Trophoblast cell (in vitro differentiated cells and primary cell): ENCODE results near the gene ATN1. TPM values are rescaled to one million over a fixed set of nuclear protein-coding genes. Genes with fewer than 3 reads are reported as not detected.
"Not testable (repeated sequence)": the region's sequence is repeated elsewhere in the genome, so short reads cannot be mapped to it uniquely, and the experiment has no call there.

ENCODE experiments used
- DNase-seq, 2 donors: peaks; one replicate each; pipeline ENCODE4 v3.0.0-alpha.2; 2016
- H2AFZ ChIP-seq: 2 replicates; pipeline ENCODE4 v1.6.1; 2013; ENCODE audit warnings: low read length, moderate library complexity, mild to moderate bottlenecking; ENCODE audit not compliant: insufficient read depth, poor library complexity
- H2AK5ac ChIP-seq: 2 replicates; pipeline ENCODE4 v1.6.1; 2013; ENCODE audit warnings: mild to moderate bottlenecking, low read length
- H2BK120ac ChIP-seq: 2 replicates; pipeline ENCODE4 v1.6.1; 2013; ENCODE audit warnings: low read length, mild to moderate bottlenecking, moderate library complexity; ENCODE audit not compliant: insufficient read depth, poor library complexity
- H2BK12ac ChIP-seq: 2 replicates; pipeline ENCODE4 v1.6.1; 2013; ENCODE audit warnings: mild to moderate bottlenecking, low read length, moderate library complexity
- H2BK5ac ChIP-seq: 2 replicates; pipeline ENCODE4 v1.6.1; 2013; ENCODE audit warnings: low read length, low read depth, moderate library complexity, mild to moderate bottlenecking; ENCODE audit not compliant: poor library complexity
- H3K14ac ChIP-seq: 2 replicates; pipeline ENCODE4 v1.6.1; 2013; ENCODE audit warnings: mild to moderate bottlenecking, low read length
- H3K18ac ChIP-seq: 2 replicates; pipeline ENCODE4 v1.6.1; 2013; ENCODE audit warnings: mild to moderate bottlenecking, low read length
- H3K23ac ChIP-seq: 2 replicates; pipeline ENCODE4 v1.6.1; 2013; ENCODE audit warnings: low read length
- H3K27ac ChIP-seq: 2 replicates; pipeline ENCODE4 v1.5.1; 2013; ENCODE audit warnings: low read depth, mild to moderate bottlenecking, inconsistent platforms, low read length, moderate library complexity
- H3K27me3 ChIP-seq: 2 replicates; pipeline ENCODE4 v1.6.1; 2013; ENCODE audit warnings: inconsistent platforms, mild to moderate bottlenecking, low read length, moderate library complexity; ENCODE audit not compliant: insufficient read depth
- H3K36me3 ChIP-seq, 2 experiments: 1 replicate in 1 of 2; 2 replicates in 1 of 2; pipeline ENCODE4 v1.6.1; 2013; ENCODE audit warnings: low read length in 2 of 2, mild to moderate bottlenecking in 2 of 2, moderate library complexity in 1 of 2; ENCODE audit not compliant: insufficient read depth in 2 of 2, control insufficient read depth in 1 of 2
- H3K4ac ChIP-seq: 2 replicates; pipeline ENCODE4 v1.6.1; 2013; ENCODE audit warnings: low read depth, mild to moderate bottlenecking, low read length, moderate library complexity
- H3K4me1 ChIP-seq, 2 experiments: 1 replicate in 1 of 2; 2 replicates in 1 of 2; pipeline ENCODE4 v1.6.1; 2013; ENCODE audit warnings: low read length in 2 of 2, mild to moderate bottlenecking in 2 of 2, moderate library complexity in 1 of 2; ENCODE audit not compliant: insufficient read depth in 2 of 2, control insufficient read depth in 1 of 2
- H3K4me2 ChIP-seq: 2 replicates; pipeline ENCODE4 v1.6.1; 2013; ENCODE audit warnings: inconsistent platforms, mild to moderate bottlenecking, low read length, moderate library complexity
- H3K4me3 ChIP-seq: 2 replicates; pipeline ENCODE4 v1.5.1; 2013; ENCODE audit warnings: mild to moderate bottlenecking, low read depth, low read length, inconsistent platforms
- H3K79me1 ChIP-seq: one replicate; pipeline ENCODE4 v1.6.1; 2013; ENCODE audit warnings: low read length
- H3K79me2 ChIP-seq: 2 replicates; pipeline ENCODE4 v1.6.1; 2013; ENCODE audit warnings: low read length, mild to moderate bottlenecking; ENCODE audit not compliant: control insufficient read depth, insufficient read depth, poor library complexity
- H3K9ac ChIP-seq: 2 replicates; pipeline ENCODE4 v1.6.1; 2013; ENCODE audit warnings: mild to moderate bottlenecking, low read length
- H3K9me3 ChIP-seq: 2 replicates; pipeline ENCODE4 v1.6.1; 2013; ENCODE audit warnings: low read depth, mild to moderate bottlenecking, control low read depth, inconsistent platforms, low read length; ENCODE audit not compliant: insufficient read depth
- H4K12ac ChIP-seq: 2 replicates; pipeline ENCODE4 v1.6.1; 2013; ENCODE audit warnings: low read depth, mild to moderate bottlenecking, low read length, moderate library complexity
- H4K8ac ChIP-seq: 2 replicates; pipeline ENCODE4 v1.6.1; 2013; ENCODE audit warnings: low read depth, mild to moderate bottlenecking, low read length, moderate library complexity
- H4K91ac ChIP-seq: one replicate; pipeline ENCODE4 v1.6.1; 2013; ENCODE audit warnings: low read depth, mild to moderate bottlenecking, low read length, moderate library complexity
- WGBS: extraction: QIAGEN DNeasy Blood & Tissue Kit; methylation state at CpG from one replicate; pipeline ENCODE4 v1.1.7; 2013; ENCODE audit warnings: missing lambda C conversion rate; ENCODE audit not compliant: insufficient read length, insufficient coverage; ENCODE audit errors: extremely low coverage; 5-methylcytosine and 5-hydroxymethylcytosine counted together
- polyA plus RNA-seq: library from polyadenylated mRNA; stranded (reverse); fragments of 200-250 nt; gene quantifications from 2 replicates; pipeline ENCODE4 v1.2.3, GENCODE V29; 2013

ATN1 gene, protein sequence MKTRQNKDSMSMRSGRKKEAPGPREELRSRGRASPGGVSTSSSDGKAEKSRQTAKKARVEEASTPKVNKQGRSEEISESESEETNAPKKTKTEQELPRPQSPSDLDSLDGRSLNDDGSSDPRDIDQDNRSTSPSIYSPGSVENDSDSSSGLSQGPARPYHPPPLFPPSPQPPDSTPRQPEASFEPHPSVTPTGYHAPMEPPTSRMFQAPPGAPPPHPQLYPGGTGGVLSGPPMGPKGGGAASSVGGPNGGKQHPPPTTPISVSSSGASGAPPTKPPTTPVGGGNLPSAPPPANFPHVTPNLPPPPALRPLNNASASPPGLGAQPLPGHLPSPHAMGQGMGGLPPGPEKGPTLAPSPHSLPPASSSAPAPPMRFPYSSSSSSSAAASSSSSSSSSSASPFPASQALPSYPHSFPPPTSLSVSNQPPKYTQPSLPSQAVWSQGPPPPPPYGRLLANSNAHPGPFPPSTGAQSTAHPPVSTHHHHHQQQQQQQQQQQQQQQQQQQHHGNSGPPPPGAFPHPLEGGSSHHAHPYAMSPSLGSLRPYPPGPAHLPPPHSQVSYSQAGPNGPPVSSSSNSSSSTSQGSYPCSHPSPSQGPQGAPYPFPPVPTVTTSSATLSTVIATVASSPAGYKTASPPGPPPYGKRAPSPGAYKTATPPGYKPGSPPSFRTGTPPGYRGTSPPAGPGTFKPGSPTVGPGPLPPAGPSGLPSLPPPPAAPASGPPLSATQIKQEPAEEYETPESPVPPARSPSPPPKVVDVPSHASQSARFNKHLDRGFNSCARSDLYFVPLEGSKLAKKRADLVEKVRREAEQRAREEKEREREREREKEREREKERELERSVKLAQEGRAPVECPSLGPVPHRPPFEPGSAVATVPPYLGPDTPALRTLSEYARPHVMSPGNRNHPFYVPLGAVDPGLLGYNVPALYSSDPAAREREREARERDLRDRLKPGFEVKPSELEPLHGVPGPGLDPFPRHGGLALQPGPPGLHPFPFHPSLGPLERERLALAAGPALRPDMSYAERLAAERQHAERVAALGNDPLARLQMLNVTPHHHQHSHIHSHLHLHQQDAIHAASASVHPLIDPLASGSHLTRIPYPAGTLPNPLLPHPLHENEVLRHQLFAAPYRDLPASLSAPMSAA (N-terminal part only)
- 123 TPM in 2 replicates for polyA plus RNA-seq

DNA sequence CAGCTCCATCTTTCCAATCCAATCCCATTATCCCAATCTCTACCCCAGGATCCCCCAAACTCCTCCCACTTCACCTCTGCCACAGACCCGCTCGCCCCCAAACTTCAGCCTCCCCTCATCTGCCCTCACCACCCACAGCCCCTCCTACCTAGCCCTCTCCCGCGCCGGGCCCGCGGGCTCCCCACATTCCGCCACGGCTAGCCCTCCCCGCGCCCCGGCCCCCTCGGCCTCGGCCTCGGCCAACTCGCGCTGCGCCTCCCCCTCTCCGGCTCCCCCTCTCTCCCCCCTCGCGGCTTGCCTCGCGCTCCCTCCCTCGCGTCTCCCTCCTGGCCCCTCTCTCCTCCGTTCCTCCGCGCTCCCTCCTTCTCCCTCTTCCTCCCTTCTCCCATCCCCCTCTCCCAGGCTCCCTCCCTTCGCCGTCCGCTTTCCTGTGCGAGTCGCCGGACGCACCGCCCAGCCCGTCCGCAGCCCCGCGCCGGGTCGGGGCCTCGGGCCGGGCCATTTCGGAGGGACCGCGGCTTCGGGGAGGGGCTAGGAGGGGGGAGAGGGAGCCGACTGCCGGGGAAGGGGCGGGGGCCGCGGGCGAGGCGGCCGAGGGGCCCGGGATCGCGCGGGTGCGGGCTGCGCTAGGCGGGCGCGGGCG is at the start of gene ATN1:
Gene ATN1, plus strand, starts transcription at position 581 of the 643 bp plus-strand sequence. CDS start 6,043 bp downstream, outside the sequence.
- H3K4me2 ChIP-seq, result peak within 1 kb of the TSS; percentile 95
- no peaks in the 10 kb centered on the region for H3K36me3 ChIP-seq
- DNase-seq, result peak in 1 of 2 donors; percentile 64
- H3K79me2 ChIP-seq, result peaks cover 32% of the 10 kb centered on the region
- peak within 1 kb of the TSS; percentile 93 for H4K12ac ChIP-seq
- no peaks in the 10 kb centered on the region for H3K27me3 ChIP-seq
- H2BK12ac ChIP-seq, result peak within 1 kb of the TSS; percentile 82
- no CpG with 5 or more reads among the region's 66 CpGs for WGBS
- H3K9ac ChIP-seq, result peak within 1 kb of the TSS; percentile 86
- H3K4ac ChIP-seq, result peak within 1 kb of the TSS; percentile 97
- peak within 1 kb of the TSS; percentile 98 for H3K18ac ChIP-seq
- H3K4me3 ChIP-seq, result peak within 1 kb of the TSS; percentile 76
- no peak within 1 kb of the TSS for H3K23ac ChIP-seq
- H2BK5ac ChIP-seq, result peak within 1 kb of the TSS; percentile 96
- H3K79me1 ChIP-seq, result peaks cover 35% of the 10 kb centered on the region
- H3K4me1 ChIP-seq, result peaks cover 34 to 39% of the 10 kb centered on the region in 2 experiments
- H2AFZ ChIP-seq, result peak within 1 kb of the TSS; percentile 89
- H3K14ac ChIP-seq, result peak within 1 kb of the TSS; percentile 96
- H3K9me3 ChIP-seq, result no peaks in the 10 kb centered on the region
- H4K91ac ChIP-seq, result peak within 1 kb of the TSS; percentile 99
- H2BK120ac ChIP-seq, result peak within 1 kb of the TSS; percentile 82
- peak within 1 kb of the TSS; percentile 90 for H3K27ac ChIP-seq
- H4K8ac ChIP-seq, result peak within 1 kb of the TSS; percentile 95
- H2AK5ac ChIP-seq, result peak within 1 kb of the TSS; percentile 84

DNA sequence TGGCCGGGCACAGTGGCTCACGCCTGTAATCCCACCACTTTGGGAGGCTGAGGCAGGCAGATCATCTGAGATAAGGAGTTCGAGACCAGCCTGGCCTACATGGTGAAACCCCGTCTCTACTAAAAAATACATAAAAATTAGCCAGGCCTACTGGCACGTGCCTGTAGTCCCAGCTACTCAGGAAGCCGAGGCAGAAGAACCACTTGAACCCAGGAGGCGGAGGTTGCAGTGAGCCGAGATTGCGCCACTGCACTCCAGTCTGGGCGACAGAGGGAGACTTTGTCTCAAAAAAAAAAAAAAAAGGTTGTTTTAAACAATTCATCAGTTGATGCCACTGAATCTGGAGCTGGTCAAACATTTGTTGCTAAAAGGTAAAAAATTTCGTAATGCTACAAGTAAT is 47.9 kb upstream of the ATN1 start:
- DNase-seq, H2AFZ ChIP-seq, H3K4me3 ChIP-seq, H3K4me2 ChIP-seq, H3K18ac ChIP-seq, H3K4me1 ChIP-seq, H2BK120ac ChIP-seq, H2AK5ac ChIP-seq, H4K91ac ChIP-seq, H3K27me3 ChIP-seq, H4K12ac ChIP-seq, H3K9ac ChIP-seq, H3K79me2 ChIP-seq, H3K79me1 ChIP-seq, H3K14ac ChIP-seq, H2BK12ac ChIP-seq, H4K8ac ChIP-seq, H3K23ac ChIP-seq, H3K27ac ChIP-seq, H2BK5ac ChIP-seq, H3K36me3 ChIP-seq, H3K4ac ChIP-seq, H3K9me3 ChIP-seq: not testable (repeated sequence)
- WGBS, result no CpG with 5 or more reads among the region's 11 CpGs

DNA sequence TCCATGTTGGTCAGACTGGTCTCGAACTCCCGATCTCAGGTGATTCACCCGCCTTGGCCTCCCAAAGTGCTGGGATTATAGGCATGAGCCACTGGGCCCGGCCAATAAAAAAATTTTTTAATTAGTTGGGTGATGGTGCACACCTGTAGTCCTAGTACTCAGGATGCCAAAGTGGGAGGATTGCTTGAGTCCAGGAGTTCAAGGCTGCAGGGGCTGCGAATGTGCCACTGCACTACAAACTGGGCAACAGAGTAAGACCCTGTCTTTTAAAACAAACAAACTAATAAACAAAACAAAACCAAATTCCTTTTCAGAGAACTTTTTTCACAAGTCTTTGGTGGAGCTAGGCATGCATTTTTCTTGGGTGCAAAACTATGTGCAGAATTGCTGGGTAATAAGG is 44.5 kb upstream of the ATN1 start:
- Histone ChIP-seq H2BK5ac (no peak overlapping the region), H4K8ac (no peak overlapping the region), H3K18ac (no peak overlapping the region), H3K14ac (no peak overlapping the region), H3K27me3 (no peaks in the 10 kb centered on the region), H3K4me2 (no peak overlapping the region), H3K27ac (no peak overlapping the region), H3K36me3 (no peaks in the 10 kb centered on the region), H3K9me3 (no peaks in the 10 kb centered on the region), H2AFZ (no peak overlapping the region), H2BK12ac (no peak overlapping the region), H3K4me3 (no peak overlapping the region), H2BK120ac (no peak overlapping the region), H3K79me1 (no peaks in the 10 kb centered on the region), H3K4ac (no peak overlapping the region), H3K23ac (no peak overlapping the region), H2AK5ac (no peak overlapping the region), H4K91ac (no peak overlapping the region), H3K9ac (no peak overlapping the region), H3K79me2 (no peaks in the 10 kb centered on the region), H3K4me1 (peaks cover 2 to 5% of the 10 kb centered on the region in 2 experiments), H4K12ac (no peak overlapping the region)
- peak in 1 of 2 donors; percentile 40 for DNase-seq
- WGBS, result no CpG with 5 or more reads among the region's 5 CpGs

DNA sequence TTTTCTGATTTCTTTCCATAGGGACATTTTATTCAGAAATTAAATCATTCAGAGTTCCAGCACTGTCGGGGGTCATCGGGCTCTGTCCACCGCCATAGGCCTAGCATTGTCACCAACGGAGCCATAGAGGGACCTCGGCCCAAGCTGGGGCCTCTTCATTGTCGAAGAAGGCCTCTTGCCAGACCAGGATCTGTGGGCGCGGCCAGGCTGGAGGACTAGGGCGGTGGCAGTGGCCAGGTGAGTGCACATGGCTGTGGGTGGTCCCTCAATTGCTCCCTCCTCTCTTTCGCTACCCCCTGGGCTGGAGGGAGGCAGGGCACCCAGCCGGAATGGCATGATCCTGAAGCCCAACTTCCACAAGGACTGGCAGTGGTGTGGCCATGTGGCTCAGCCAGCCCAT is 44.1 kb upstream of the ATN1 start:
- Histone ChIP-seq H3K14ac (no peak overlapping the region), H3K9me3 (no peaks in the 10 kb centered on the region), H3K18ac (no peak overlapping the region), H3K36me3 (no peaks in the 10 kb centered on the region), H3K4me1 (peaks cover 2 to 5% of the 10 kb centered on the region in 2 experiments), H2BK12ac (no peak overlapping the region), H3K27ac (no peak overlapping the region), H3K23ac (no peak overlapping the region), H2AK5ac (no peak overlapping the region), H4K12ac (no peak overlapping the region), H4K8ac (no peak overlapping the region), H3K79me2 (no peaks in the 10 kb centered on the region), H2AFZ (no peak overlapping the region), H3K27me3 (no peaks in the 10 kb centered on the region), H3K9ac (no peak overlapping the region), H3K4me3 (no peak overlapping the region), H4K91ac (no peak overlapping the region), H2BK120ac (no peak overlapping the region), H2BK5ac (no peak overlapping the region), H3K79me1 (no peaks in the 10 kb centered on the region), H3K4ac (no peak overlapping the region), H3K4me2 (no peak overlapping the region)
- no peak for DNase-seq
- no CpG with 5 or more reads among the region's 11 CpGs for whole genome bisulfite sequencing
